ENCODE results near the gene ACSS3.
A peak's percentile ranks its signal among the peaks of the same experiment; 100 is the strongest.
"Not testable (repeated sequence)": the region's sequence is repeated elsewhere in the genome, so short reads cannot be mapped to it uniquely, and the experiment has no call there.

ACSS3 gene

DNA sequence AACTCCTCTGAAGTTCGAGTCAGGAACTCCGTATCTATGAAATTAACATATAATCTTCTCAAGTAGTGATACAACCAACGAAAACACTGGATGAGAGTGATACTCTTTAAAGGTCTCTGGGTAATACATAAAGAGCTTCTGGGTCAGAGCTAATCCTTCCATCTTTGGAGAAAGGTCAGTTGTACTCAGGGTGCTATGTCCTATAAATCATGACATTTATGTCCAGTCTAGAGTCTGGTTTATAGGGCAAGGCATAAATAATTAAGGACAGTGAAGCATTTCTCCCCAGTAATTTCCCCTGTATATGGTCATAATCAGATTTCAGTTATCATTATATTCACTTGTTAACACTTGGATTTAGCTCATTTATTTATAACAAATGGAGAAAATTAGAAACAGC, 90.6 kb downstream of the ACSS3 start:
- no peak for DNase-seq

DNA sequence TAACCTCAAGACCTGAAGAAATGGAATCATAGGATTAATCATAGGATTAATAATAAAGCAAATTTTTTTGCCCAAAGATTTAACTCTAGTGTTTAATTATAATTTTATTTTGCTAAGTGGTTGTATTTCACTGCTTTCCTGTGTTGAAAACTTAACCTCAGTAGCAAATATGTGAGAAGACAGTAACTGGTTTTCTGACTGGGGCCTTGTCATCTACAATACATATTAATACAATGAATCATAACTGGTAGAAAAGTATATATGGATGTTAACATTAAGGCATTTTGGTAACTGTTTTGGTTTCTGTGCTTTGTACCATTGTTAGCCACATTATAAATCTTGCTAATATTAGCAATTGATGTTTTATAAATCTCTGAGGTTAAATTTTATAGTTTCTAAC, 92.2 kb downstream of the ACSS3 start:
- DNase-seq: no peak

DNA sequence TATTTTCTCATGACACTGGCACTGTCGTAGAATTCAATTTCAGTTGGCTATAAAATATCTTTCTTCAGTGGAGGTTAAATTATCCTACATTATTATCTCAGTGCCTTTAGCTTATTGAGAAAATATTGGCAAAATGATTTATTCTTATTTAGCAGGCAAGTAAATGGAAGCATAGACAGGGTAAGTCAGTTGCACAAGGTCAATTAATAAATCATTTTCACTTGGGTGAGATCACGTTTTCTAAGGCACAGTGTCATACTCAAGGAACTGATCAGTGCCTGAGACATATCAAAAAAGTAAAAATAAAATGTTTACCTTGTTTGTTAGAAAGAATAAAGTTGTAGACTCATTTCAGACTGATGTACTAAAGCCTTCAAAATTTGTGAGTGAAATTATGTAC, 95.0 kb downstream of the ACSS3 start:
- no peak for DNase-seq

DNA sequence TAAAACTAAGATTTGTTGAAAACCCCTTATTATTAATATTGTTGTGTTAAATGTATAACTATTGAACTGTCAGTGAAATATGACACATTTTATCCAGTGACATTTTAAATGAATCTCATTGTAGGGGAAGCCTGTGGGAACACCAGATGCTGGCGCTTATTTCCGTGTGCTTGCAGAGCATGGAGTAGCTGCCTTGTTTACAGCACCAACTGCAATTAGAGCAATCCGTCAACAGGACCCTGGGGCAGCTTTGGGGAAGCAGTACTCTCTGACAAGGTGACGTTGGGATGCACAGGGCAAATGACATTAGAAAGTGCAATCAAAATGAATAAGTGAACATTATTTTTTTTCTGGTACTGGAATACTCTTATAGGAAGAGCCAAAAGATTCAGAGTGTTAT, 96.8 kb downstream of the ACSS3 start:
- DNase-seq: no peak

DNA sequence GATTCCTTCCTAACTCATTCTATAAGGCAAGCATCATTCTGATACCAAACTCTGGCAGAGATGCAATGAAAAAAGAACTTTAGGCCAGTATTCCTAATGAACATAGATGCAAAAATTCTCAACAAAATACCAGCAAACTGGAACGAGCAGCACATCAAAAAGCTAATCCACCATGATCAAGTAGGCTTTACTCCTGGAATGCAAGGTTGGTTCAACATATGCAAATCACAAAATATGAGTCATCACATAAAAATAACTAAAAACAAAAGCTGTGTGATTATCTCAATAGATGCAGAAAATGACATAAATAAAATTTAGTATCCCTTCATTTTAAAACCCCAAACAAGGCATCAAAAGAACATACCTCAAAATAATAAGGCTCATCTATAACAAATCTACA, 98.9 kb downstream of the ACSS3 start:
- no peak for DNase-seq

DNA sequence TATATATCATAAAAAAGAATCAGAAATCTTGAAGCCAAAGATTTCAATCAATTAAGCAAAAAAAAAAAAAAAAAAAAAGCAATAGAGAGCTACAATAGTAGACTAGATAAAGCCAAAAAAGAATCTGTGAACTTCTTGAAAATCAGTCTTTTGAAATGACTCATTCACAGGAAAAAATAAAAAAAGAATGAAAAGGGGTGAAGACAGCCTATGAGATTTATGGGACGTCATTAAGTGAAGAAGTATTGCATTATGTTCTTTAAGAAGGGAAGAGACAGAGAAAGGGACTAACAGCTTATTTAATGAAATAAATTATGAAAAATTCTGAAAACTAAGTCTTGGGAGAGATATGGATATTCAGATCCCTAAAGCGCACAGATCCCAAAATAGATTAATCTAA, 103.8 kb downstream of the ACSS3 start:
- DNase-seq: no peak

DNA sequence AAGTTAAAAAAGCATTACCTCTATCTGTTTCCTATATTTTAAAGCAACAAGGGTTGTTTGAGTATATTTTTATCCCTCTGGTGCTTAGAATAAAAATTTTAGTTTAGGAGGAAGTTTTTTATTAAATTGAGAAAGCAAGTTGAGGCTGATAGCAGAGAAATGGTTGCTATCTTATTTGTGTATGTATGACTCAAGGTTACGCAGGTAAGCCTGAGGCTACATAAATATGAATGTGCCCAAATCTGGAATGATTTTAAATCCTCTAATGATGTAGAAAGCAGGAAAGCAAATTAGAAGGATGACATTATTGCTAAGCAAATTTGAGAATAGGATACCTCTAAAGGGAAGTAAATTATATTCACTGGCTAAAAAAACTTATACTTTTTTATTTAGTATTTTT, 109.8 kb downstream of the ACSS3 start:
- DNase-seq: no peak

DNA sequence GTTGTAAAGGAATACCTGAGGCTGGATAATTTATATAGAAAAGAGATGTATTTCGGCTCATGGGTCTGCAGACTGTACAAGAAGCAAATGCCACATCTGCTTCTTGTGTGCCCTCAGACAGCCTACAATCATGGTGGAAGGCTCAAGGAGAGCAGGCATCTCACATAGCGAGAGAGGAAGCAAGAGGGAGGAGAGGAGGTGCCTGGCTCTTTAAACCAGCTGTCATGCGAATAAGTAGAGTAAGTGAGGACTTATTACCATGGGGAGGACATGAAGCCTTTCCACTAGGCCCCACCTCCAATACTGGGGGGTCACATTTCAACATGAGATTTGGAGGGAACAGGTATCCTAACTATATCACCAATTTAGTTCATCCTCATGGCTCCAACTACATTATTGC, 118.7 kb downstream of the ACSS3 start:
- no peak for DNase-seq

DNA sequence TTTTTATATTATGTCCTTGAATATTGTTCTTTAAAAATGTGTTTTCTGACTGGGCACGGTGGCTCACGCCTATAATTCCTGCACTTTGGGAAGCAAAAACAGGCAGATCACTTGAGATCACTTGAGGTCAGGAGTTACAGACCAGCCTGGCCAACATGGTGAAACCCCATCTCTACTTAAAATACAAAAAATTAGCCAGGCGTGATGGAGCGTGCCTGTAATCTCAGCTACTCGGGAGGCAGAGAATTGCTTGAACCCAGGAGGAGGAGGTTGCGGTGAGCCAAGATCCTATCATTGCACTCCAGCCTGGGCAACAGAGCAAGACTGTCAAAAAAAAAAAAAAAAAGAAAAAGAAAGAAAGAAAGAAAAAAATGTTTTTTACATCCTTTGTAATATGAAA, 122.7 kb downstream of the ACSS3 start:
- not testable (repeated sequence) for DNase-seq

DNA sequence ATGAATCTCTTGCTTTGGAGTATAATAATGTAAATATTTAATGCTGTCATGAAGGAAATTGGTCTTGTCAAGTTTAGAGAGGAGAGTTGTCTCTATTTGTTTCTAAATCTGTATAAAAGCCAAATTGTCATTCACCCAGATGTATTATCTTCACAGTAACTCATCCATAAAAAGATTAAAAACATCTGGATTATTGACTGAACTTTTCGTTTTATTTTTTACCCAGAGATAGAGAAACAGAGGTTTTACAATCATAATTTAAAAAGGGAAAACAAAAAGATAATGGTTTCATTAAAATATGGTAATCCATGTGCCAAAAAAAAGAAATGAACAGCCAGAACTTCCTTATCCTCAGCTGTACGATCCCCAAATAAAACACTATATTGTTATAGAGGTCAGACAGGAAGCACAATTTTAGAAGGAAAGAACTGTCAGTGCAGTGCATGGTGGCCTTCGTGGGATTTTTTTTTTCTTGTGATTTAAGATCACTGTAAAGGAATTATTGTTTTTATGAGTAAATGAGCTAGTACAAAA, 125.9 kb downstream of the ACSS3 start:
- no peak for DNase-seq

DNA sequence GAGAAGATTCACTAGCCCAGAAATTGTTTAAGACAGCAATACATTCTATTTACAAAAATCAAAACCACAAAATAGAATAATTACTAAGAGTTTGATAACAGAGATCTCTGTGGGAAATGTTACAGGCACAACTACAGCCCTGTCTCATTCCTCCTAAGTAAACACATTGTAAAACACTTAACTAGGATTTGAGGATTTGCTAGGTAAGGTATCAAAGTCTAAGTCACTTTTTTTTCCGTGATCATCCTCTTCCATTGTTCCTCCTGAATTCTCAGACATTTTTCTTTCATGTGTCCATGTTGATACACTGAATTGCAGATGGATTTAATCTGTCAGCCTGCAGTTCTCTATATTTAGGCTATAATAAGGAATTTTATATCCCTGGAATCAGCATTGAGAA, 127.5 kb downstream of the ACSS3 start:
- DNase-seq: no peak

DNA sequence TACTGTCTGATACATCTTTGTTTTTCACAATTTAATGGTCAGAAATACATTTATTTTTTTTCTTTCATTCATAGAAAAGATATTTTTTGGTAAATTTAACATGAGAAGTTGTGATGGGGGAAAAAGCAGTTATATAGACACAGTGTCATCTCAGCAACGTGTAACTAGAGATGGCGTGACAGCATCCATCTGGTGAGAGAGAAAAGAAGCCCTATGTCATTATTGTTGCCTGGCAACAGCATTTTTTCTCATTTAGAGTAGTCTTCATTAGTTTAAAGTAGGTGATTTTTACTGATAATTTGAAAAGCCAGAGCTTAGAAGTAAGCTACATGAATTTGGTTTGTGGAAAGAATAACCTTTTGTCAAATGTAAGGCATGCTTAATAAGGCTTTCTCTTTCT, 128.6 kb downstream of the ACSS3 start:
- peak; percentile 84 for DNase-seq

DNA sequence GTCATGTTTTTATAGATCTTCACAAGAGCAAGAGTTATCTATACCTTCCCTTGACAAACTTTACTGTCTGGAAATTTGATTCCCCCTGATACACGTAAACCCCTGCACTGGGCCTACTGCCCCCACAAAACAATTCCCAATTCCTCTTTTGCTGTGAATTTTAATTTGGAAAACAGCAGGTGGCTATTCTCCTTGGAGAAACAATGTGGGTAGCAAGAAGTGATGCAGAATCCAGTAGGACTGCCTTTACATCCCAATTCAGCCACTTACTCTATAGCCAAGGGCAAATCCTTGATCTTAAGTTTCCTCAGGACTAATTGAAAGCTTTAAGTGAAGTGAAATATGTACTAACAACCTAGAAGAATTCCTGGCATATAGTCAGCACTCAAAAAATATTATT, 129.3 kb downstream of the ACSS3 start:
- no peak for DNase-seq

DNA sequence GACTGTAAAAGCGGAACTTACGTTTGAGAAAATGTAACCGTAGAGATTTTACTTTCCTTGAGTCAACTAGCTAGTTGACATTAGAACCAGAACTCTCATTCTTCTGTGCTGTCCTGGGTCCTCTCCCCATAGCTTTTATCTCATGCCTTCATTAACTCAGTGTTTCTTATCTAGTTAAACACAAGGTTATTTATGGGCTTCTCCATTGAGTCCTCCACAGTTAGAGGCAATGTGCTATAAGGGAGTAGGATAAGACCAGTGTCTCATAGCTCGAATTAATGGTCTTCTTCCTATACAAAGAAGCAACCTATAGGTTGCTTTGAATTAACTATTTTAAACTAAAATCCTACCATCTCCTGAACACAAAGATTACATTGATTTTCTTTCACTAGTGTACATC, 129.8 kb downstream of the ACSS3 start:
- peak; percentile 27 for DNase-seq

DNA sequence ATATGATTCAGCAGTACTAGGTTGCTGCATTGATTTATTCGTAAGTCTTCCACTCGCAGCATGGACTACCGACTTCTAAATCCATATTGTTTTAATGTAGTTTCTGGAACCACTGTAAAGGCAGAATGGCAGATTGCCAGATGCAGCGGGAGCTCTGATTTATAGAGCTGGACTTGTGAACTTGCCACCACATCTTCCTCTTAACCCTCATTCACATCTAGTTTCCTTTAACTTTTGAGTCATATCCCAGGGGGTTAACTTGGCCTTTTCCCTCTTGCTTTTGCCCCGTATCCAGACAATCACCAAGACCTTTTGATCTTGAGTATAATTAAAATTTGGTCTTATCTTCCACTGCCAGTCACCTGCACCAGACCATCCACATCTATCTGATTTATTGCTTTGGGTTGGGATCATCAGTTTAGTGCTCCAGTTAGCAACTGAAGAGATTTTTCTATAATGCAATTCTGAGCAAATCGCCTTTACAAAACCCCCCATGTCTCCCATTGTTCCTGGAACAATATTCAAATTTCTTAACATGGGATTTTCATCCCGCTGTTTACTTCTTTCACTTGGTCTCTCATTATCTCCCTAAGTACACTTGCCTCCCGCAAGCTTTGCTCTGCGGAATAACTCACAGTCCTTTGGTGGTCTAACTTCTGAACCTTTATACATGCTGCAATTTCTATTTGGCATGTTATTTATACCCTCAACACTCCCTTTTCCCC, 130.5 kb downstream of the ACSS3 start:
- DNase-seq: peak; percentile 58

DNA sequence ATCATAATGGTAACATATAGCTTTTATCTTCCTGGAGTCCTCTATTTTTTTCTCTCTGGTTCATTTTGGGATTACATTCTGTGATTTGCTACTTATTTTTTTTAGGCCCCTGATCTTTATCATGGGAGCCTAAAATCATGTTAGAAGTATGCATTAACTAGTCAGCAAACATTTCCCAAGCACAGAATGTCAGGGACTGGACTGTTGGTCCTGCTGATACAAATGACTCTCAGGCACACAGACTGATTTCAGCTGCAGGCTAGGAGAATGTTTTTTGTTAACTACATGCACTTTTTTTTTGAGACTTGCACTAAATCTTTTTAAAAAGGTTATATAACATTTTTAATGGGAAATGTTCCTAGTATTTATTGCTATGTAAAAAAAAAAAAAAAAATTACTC, 131.1 kb downstream of the ACSS3 start:
- DNase-seq: no peak

DNA sequence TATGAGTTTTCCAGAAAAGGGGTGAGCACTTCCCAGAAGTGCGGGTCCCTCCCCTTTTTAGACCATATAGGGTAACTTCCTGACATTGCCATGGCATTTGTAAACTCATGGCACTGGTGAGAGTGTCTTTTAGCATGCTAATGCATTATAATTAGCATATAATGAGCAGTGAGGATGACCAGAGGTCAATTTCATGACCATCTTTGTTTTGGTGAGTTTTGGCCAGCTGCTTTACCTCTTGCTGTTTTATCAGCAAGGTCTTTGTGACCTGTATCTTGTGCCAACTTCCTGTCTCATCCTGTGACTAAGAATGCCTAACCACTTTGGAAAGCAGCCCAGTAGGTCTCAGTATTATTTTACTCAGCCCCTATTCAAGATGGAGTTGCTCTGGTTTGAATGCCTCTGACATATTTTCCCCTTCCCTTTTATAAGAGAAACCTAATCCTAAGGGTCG, 131.9 kb downstream of the ACSS3 start:
- peak; percentile 75 for DNase-seq

DNA sequence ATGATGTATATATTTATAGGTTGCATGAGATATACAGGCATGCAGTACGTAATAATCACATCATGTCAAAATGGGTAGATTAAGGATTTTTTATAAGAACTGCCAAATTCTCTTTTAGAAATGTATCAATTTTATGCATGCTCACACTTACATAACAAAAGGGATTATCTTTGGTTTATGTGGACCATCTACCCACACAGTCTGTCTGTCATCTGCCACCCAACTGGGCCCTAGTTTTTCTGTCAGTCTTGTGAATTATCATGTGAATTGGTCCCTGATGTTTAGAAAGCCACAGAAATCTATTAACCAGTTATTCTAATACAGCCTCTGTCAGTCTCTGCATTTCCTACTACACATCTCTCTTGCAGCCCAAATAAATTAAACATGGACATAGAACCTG, 133.4 kb downstream of the ACSS3 start:
- no peak for DNase-seq

DNA sequence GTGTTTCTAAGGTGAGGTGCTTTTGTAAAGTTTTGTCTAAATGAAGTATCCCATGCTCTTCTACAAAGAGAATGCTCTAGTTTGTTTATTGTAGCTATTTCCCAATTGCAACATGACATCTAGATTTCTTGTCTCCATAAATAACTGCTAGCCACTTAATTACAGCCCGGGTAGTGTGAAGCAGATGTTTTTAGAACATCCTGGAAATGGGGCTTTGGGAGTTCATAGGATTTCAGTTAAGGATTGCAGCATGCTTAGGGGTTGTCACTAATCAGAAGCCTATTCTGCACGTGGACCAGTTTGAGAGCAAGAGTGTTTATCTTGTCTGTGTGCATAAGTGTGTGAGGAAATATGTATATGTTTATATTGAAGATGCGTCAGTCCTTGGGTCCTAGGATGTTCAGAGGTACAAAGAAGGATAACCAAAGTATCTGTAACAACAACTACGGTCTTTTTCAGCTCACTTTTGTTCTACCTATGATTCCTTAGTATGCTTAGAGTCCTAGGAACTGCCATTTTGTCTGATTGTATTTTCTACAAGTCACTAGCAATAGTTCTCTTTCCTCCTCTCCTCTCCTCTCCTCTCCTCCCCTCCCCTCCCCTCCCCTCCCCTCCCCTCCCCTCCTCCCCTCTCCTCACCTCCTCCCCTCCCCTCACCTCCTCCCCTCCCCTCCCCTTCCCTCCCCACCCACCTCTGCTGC, 135.3 kb downstream of the ACSS3 start:
- no peak for DNase-seq

DNA sequence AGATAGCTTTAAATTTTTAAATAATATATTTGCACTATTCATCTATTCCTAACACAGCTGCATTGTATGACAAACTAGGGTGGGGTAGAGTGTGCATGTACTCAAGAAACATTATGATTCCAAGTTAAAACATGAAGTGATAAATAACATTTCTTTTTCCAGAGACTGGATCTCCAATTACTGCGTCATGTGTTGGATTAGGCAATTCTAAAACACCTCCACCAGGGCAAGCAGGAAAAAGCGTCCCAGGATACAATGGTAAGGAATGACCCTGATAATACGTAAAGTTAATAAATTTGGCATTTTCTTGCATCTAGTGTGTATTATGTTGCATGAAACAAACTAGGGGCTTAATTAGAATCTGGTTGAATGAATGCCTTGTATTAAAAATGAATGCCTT, 138.9 kb downstream of the ACSS3 start:
- no peak for DNase-seq

DNA sequence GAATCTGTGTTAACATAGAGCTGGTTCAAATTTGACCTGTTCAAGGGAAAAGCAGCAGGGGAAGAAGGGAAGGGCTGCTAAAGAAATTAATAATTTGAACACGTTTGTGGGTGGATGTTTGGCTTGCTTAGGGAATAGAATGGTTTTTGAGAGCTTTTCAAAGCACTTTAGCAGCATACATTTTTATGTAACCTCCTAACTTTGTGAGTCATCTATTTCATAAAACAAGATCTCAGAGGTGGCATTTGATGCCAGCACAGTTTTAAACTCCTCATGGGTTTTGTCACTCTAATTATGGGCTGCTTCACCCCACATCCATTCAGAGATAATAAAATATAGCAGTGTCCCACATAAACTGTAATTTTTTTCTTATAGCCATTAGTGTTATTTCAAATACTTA, 143.8 kb downstream of the ACSS3 start:
- DNase-seq: no peak

DNA sequence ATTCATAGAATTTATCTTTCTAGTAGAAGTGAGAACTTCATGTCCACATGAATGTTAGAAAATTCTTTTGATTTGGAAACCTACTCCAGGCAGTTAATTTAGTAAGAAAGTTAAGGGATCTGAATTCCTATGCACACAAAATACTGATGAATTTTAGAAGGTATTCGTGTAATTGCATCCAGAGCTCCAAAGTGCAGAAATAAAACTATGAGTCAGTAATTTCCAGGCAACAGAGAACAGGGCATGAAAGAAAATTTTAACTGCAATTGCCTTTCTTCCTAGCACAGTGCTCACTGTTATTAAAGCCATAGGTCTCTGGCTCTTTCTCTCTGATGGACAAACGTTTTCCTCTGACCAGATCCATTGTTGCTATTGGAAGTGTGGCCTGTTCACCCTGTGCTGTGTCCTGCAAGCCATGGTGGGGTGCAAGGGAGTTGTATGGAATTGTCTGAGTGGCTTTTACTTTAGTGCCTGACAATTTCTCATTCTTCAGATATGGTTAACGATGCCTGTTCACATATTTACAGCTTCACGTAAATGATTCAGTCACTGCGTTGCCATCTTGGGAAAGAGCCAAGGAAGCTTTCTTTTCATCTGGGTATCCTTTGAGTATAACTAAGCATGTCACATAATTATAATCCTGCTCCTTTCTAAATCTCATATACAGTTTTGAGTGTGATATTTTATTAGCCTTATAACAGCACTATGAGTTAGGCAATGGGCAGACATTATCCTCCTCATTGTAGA, 145.1 kb downstream of the ACSS3 start:
- no peak for DNase-seq

DNA sequence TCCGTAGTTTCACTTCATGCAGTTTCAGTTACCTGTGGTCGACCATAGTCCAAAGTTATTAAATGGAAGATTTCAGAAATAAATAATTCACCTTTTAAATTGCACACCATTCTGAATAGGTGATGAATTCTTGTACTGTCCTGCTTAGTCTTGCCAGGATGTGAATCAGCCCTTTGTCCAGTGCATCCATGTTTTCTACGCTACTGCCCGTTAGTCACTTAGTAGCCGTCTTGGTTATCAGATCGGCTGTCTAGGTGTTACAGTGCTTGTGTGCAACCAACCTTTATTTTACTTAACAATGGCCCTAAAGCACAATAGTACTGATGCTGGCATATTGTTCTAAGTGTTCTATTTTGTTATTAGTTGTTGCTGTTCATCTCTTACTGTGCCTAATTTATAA, 146.7 kb downstream of the ACSS3 start:
- no peak for DNase-seq

DNA sequence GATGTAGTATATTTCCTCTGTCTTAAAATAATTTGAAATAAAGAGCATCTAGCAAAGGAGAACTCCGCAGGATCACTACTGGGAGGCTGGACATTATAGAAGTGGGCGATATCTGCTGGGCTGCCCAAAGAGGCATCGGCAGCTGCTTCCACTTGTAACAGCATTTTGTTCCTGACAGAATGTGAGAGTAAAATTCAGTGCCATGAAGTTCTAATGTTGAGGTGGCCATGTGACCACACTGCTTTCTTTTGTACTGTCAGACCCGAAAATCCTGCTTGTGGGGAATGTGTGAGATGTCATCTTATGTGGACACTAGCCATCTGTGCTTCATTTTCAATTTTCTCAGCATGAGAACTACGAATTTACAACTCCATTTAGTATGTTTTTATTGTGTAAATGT, 151.9 kb downstream of the ACSS3 start:
- peak; percentile 89 for DNase-seq

All from SHP77 treated with DMSO at 0.1 percent for 48 hours (cell line).